ES-I3 (cell line): ENCODE data around the gene TNPO3.

Source experiments
- H3K36me3 ChIP-seq: 2 replicates; pipeline ENCODE4 v1.6.1; 2013; ENCODE audit warnings: mild to moderate bottlenecking, low read length, control low read depth, moderate library complexity; ENCODE audit not compliant: insufficient read depth
- H3K4me1 ChIP-seq: 2 replicates; pipeline ENCODE4 v1.6.1; 2013; ENCODE audit warnings: mild to moderate bottlenecking, control low read depth, low read length; ENCODE audit not compliant: insufficient read depth
- H3K9ac ChIP-seq: 2 replicates; pipeline ENCODE4 v1.6.1; 2013; ENCODE audit warnings: low read depth, mild to moderate bottlenecking, low read length, moderate library complexity
- H3K9me3 ChIP-seq: 2 replicates; pipeline ENCODE4 v1.6.1; 2013; ENCODE audit warnings: mild to moderate bottlenecking, low read length, moderate library complexity; ENCODE audit not compliant: control insufficient read depth, insufficient read depth

TNPO3 gene

DNA sequence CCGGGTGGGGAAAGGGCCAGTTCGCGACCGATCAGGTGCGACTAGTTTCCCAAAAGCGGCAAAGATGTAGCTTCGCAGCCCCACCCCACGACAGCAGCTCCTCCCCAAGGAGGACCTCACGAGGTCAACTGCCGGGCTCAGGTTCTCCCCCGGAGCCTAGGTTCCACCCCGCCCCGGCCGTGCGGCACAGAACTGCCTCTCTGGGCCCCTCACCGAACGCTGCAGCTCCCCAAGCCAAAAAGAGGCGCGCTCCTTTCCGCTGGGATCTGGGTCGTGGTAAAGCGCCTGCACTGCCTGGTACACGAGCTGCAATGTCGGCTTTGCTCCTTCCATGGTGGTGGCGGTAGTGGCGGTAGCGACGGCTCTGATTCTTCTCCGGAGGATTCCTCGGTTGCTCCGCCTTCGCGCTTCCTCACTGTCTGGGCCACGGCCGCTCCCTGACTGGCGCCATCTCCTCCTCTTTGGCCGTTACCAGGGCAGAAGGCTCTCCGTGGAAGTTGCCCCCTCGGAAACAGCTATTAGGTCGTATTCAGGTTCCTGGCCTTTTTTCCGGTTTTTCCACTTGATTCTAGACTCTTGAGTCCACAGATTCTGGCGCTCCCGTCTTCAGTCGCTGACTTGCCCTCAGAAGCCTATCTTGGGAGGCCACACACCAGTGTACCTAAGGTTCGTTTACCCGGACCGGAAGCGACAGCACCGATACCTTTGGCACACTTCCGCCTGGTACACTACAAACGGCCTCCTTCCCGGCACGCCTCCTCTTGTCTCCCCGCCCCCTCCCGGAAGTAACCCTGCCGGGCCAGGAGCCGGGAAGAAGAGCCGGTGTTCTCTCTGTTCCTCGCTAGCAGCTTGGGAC lies at the start of gene TNPO3:
TNPO3 (minus strand) TSS at position 674 of the 856 bp plus-strand sequence; CDS start at position 333, 341 bp downstream.
- peak within 1 kb of the TSS; percentile 91 for H3K9ac ChIP-seq
- H3K4me1 ChIP-seq: no peaks in the 10 kb centered on the region; the same call in 1 of the 2 replicates
- H3K9me3 ChIP-seq: no peaks in the 10 kb centered on the region
- H3K36me3 ChIP-seq: no peaks in the 10 kb centered on the region

DNA sequence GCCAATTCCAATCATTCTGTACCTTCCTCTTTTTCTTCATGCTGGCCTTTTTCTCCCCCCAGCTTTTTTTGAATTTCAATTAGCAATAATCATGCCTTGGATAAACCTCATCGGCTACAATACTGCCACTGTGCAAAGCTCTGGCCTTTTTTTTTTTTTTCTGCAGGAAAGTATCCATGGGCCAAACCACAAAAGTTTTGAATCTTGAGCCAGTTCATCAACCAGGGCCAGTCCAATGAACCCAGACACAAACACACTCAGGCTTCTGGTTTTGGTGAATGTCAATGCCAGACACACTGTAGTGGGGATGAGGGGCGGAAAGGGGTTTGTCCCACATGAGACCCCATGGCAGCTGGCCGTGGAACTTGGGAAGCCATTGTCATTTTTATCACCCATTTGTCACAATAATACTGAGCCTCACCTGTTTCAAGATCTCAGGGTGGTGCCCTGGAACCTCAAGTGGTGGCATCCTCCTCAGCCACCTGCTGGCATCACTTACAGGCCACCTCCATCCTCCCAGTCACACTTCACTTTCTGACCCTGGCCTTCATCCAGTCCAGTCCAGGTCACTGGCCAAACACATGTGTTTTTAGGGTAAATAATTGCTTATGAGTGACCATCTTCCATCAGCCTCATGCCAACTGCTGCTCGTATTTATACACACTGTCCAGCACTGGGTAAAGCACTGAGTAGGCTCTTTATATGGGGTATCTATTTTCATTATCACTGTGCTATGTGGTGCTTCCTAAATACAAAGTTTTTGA lies 48.8 kb upstream of the TNPO3 start:
- no peaks in the 10 kb centered on the region for H3K9me3 ChIP-seq
- no peaks in the 10 kb centered on the region for H3K36me3 ChIP-seq
- no peaks in the 10 kb centered on the region for H3K4me1 ChIP-seq
- H3K9ac ChIP-seq: no peak overlapping the region

DNA sequence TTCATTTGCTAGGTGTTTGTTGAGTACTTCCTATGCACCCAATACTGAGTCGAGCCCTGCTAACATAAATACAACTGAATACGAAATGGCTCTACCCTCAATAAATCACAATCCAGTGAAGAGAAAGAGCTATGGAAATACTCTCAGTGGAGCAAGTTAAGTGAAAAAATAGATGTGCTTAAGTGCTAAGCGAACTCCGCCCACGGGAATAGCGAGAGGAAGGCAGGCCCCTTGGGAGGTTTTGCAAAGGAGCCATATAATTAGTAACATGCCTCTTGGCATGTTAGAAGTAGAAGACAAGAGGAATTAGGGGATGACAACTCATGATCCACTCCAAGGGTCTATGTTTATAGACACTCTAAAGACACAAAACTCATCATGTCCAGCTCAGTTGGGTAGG lies 46.8 kb upstream of the TNPO3 start:
- H3K9me3 ChIP-seq: no peaks in the 10 kb centered on the region
- H3K9ac ChIP-seq: no peak overlapping the region
- H3K4me1 ChIP-seq: no peaks in the 10 kb centered on the region
- no peaks in the 10 kb centered on the region for H3K36me3 ChIP-seq

DNA sequence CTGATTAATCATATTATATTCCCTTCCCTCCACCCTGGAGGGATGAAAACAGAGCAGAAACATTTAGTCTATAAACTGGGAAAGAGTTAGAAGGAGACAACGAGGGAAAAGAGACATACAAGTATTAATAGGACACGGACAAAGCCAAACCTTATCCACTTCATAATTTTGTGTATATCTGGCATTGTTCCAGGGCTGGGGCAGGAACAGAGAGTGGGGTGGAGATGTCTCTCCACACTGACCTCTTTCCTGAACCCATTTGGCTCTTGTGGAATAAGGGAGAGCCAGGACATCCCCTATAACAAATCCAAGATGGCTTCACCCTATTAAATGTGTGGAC lies 45.9 kb upstream of the TNPO3 start:
- Histone ChIP-seq H3K9me3 (no peaks in the 10 kb centered on the region), H3K9ac (no peak overlapping the region), H3K36me3 (no peaks in the 10 kb centered on the region), H3K4me1 (no peaks in the 10 kb centered on the region)

DNA sequence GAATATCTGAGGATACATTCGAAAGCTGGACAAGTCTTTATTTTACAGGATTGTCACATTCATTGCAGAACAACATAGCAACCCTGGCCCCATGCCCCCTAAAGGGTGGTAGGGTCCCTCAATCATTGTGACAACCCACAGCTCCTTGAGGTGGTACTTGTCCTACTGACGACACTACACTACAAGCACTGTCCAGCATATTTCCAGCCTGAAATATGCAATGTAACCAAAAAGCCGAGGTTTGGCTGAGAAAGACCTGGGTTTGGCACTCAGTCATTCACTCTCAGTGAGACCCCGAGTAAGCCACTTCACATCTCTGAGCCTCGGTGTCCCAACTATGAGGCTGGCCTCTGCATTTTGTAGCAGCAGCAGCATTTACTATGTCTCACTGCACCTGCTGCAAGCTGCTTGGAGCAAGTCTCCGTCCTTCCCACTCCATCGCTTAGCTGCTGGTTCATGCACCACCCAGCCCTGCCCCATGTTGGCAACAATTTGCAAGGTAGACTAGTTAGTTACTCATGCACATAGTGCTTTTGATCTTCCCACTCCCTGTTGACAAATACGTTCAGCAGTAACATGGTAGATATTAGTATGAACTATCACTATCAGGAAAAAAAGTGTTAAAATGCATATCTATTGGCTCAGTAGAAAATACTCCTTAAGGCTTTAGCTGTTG lies 43.6 kb upstream of the TNPO3 start:
- Histone ChIP-seq H3K9me3 (no peaks in the 10 kb centered on the region), H3K9ac (no peak overlapping the region), H3K36me3 (no peaks in the 10 kb centered on the region), H3K4me1 (no peaks in the 10 kb centered on the region)

DNA sequence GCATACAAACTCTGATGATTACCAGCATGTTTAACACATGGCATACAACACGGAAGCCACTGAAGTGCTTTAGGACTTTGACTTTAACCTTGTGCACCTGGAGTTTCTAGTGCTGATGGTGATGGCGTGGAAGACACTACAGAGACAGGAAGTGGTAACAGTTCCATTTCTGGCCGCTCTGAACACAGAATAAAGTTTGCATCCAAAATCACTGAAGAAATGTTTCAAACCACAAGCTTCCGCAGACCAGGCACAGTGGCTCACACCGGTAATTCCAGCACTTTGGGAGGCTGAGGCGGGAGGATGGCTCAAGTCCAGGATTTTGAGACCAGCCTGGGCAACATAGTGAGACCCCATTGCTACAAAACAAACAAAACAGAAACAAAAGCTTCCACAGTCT lies 40.3 kb upstream of the TNPO3 start:
- Histone ChIP-seq H3K9ac (no peak overlapping the region), H3K36me3 (no peaks in the 10 kb centered on the region), H3K4me1 (no peaks in the 10 kb centered on the region), H3K9me3 (no peaks in the 10 kb centered on the region)

DNA sequence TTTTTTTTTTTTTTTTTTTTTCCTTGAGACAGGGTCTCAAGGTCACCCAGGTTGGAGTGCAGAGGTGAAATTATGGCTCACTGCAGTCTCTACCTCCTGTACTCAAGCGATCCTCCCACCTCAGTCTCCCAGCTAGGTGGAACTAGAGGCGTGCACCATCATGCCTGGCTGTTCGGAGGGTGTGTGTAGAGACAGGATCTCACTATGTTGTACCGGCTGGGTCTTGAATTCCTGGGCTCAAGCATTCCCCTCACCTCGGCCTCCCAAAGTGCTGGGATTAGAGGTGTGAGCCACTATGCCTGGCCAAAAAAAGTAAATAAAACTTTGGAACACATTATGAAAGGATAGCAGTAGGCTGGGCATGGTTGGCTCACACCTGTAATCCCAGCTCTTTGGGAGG lies 39.6 kb upstream of the TNPO3 start:
- Histone ChIP-seq H3K9me3 (no peaks in the 10 kb centered on the region), H3K9ac (no peak overlapping the region), H3K36me3 (no peaks in the 10 kb centered on the region), H3K4me1 (peaks cover 5% of the 10 kb centered on the region; the same call in 1 of the 2 replicates)

DNA sequence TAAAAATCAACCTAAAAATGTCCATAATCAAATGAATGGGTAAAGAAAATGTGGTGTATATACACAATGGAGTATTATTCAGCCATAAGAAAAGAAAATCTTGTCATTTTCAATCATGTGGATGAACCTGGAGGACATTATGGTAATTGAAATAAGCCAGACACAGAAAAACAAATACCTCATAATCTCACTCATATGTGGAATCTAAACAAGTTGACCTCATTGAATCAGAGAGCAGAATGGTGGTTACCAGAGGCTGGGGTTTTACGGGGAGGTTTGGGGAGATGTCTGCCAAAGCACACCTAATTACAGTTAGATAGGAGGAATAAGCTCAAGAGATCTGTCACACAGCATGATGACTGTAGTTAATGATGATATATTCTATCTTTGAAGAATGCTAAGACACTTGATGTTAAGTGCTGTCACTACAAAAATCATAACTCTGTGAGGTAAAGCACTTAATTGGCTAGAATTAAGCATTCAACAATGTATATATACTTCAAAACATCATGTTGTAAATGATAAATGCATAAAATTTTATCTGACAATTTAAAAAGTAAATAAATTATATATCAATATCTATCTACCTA lies 39.1 kb upstream of the TNPO3 start:
- no peaks in the 10 kb centered on the region for H3K36me3 ChIP-seq
- peaks cover 5% of the 10 kb centered on the region; the same call in 1 of the 2 replicates for H3K4me1 ChIP-seq
- H3K9ac ChIP-seq: no peak overlapping the region
- H3K9me3 ChIP-seq: no peaks in the 10 kb centered on the region

DNA sequence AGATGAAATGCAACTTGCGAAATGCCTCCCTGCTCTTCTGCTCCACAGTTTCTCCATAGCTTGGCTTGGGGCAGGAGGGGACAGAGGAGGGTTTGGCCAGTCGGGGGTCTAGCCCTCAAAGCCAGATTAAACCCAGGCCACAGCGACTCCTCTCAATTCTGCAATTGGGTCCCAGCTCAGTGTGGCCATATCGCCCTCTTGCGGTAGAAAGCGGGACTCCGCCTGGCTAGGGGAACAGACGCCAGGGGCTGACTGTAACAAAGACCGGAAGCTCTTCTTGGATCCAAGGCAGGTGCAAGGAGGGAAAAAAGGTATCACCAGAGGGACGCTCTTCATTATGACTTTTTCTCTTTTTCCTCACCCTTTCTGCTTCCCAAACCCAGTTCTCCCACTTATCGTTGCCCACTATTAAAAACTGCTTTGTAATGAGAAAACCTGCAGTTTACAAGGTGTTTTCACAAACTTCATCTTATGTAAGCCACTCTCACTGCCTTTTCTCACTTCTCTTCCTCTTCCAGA lies 36.6 kb upstream of the TNPO3 start:
- H3K9me3 ChIP-seq: no peaks in the 10 kb centered on the region; the same call in 1 of the 2 replicates
- peaks cover 5% of the 10 kb centered on the region; the same call in 1 of the 2 replicates for H3K4me1 ChIP-seq
- no peak overlapping the region for H3K9ac ChIP-seq
- no peaks in the 10 kb centered on the region for H3K36me3 ChIP-seq

DNA sequence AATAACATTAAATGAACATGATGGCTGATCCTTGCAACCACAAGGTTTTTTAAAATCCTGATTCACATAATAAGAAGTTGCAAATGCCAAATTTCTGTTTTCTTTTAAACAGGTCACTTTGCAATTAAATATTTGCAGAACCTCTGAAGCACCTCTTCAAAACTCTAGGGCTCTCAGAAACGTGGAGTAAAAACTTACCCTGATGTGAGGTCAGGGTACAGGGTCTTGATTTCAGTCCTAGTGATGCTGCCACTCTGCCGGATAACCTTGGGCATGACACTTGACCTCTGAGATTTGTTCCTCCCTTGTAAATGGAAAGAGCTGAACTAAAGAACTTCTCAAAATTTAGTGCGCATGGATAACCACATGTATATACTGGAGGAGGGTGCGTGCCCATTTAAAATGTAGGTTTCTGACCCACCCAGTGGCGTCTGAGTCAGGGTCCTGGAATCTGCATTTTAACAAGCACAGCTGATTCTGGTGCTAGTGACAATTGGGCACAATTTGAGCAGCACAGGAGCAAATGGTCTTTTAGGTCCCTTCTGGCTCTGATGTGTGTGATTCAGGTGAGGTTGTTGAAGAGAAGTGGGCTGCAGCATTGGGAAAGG lies 35.5 kb upstream of the TNPO3 start:
- Histone ChIP-seq H3K9ac (no peak overlapping the region), H3K4me1 (peaks cover 5% of the 10 kb centered on the region; the same call in 1 of the 2 replicates), H3K9me3 (no peaks in the 10 kb centered on the region; the same call in 1 of the 2 replicates), H3K36me3 (no peaks in the 10 kb centered on the region)

DNA sequence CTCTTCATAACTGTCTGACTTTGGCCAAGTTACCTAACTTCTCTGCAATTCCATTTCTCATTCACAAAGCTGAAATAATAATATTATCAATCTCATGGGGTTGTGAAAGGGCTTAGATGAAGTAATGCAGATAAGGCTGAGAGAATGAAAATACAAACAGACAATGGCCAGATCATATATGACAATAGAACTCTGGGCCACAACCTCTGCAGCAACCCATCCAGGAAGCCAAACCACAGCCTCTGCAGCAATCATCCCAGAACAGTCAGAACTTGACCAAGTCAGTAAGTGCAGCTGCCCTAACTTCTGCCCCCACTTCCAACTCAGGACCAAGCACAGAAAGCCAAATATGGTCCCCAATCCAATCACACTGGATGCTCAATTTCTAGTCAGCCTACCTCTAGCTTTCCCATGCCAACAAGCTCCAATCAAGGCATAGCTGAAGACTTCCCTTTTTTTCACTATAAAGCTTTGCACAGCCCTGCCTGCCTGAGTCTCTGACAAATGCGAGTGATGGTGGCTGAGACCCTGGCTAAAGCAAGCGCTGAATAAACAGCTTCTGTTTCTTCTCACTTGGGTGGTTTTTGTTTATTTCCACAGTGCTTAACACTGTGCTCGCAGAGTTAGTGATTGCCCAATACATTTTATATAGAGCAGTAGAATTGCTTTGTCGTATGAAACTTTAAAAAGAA lies 34.8 kb upstream of the TNPO3 start:
- H3K9me3 ChIP-seq: no peaks in the 10 kb centered on the region; the same call in 1 of the 2 replicates
- no peaks in the 10 kb centered on the region for H3K36me3 ChIP-seq
- peaks cover 5% of the 10 kb centered on the region; the same call in 1 of the 2 replicates for H3K4me1 ChIP-seq
- H3K9ac ChIP-seq: no peak overlapping the region

DNA sequence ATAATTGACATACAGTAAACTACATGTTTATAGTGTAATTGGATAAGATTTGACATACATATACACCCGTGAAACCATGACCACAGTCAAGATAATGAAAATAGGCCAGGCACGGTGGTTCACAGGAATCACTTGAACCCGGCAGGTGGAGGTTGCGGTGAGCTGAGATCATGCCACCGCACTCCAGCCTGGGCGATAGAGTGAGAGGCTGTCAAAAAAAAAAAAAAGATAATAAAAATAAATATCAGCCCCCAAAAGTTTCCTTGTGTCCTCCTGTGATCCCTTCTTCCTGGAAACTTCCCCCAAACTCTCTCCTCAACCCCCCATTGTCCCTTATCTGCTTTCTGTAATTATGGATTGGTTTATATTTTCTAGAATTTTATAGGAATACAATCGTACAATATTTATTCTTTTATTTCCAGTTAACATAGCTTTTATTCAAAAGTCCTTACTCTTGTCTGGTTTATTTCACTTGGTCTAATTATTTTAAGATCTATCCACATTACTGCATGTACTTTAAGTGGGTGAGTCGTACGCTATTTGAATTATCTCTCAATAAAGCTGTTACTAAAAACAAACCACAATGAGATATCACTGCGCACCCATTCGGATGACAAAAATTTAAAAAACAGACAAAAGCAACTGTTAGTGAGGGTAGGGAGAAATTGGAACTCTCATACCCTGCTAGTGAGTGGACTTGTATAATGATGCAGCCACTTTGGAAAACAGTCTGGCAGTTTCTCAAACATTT lies 30.1 kb upstream of the TNPO3 start:
- Histone ChIP-seq H3K4me1 (peaks cover 4% of the 10 kb centered on the region; the same call in 1 of the 2 replicates), H3K9me3 (no peaks in the 10 kb centered on the region; the same call in 1 of the 2 replicates), H3K36me3 (no peaks in the 10 kb centered on the region), H3K9ac (no peak overlapping the region)

DNA sequence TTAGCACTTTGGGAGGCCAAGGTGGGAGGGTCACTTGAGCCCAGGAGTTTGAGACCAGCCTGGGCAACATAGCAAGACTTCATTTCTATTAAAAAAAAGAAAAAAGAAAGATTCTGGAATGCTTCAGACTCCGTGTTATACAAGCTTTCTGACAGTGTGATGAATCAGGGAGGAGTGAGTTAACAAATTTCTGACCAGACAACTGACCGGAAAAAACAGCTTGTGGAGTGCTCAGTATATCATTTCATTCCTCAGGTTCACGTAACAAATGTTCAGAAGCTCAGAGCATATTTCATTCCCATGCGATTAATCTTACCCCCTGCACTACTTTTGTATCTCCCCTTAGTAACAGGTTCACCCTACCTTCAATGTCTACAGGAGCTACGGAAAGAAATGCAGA lies 28.6 kb upstream of the TNPO3 start:
- H3K9me3 ChIP-seq: no peaks in the 10 kb centered on the region; the same call in 1 of the 2 replicates
- H3K4me1 ChIP-seq: no peaks in the 10 kb centered on the region
- no peak overlapping the region for H3K9ac ChIP-seq
- H3K36me3 ChIP-seq: no peaks in the 10 kb centered on the region
